T-helper 2 cell treated with Interferon-gamma antibody and Interleukin-4, amounts not matched to agents 100 ng/mL and 5 ng/mL, for 36 hours (primary cell): ENCODE measurements around the gene CHD2. TPM values are rescaled to one million over a fixed set of nuclear protein-coding genes. Genes with fewer than 3 reads are reported as not detected.
"Not testable (repeated sequence)": the region's sequence is repeated elsewhere in the genome, so short reads cannot be mapped to it uniquely, and the experiment has no call there.

Experiments used
- intact Hi-C: fragments of 100-400 bp; cut with micrococcal nuclease; formaldehyde crosslinking; loops from one replicate; pipeline ENCODE4 v1.15.1; 2023
- total RNA-seq: library from RNA; stranded (reverse); gene quantifications from 2 replicates; pipeline ENCODE4 v1.2.3, GENCODE V29; 2022

The CHD2 gene
- total RNA-seq, 1 donor from 2014 or later, result 130 TPM

GRCh38 chr15:93060336-93061248 is 160.5 kb downstream of the CHD2 start:
- intact Hi-C loops, result no loop called here

DNA sequence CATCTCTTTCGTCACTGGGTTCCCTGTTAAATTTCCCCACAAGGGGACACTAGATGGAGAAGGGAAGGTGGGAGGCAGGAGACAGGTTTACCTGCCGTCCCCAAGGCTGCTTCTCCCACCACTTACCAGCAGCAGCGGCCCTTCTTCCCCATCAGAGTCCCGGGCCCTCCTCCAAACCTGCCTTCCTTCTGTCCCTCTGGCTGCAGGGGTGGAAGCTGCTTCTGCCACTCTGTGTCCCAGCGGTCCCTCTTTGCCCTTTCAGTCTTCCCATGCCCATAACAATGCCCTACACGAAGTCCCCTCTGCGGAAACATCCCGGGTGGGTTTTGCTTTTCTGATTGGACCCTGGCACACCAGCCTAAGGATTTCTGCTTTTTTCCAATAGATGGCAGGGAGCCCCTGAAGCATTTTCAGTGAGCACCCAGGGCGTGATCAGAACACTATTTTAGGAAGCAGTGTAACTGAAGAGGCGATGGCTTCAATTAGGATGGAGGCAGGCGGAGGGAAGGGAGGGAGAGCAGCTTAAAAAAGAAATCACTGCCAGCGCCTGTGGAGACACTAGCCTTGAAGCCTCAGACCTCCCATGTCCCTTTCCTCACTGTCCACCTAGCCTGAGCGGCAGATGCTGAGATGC is 162.6 kb downstream of the CHD2 start:
- intact Hi-C loops, result not testable (repeated sequence)

DNA sequence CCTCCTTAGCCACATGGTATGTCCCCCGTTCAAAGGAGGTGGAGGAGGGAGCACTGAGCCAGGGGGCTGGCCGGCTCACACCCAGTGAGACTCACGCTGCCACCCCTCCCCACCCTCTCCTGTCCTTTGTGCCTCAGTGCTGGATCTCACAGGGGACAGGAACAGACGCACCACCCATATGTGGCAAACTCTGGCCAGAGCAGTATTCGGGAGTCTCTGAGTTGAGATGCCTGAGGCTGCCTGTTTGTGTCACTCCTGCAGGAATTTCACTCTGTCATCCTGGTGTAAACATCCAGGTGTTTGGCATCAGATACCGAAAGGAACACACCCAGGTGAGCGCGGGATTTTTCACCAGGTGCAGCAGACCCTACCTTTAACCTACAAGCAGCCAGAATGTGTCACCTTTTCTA is 163.1 kb downstream of the CHD2 start:
- intact Hi-C loops, result no loop called here

DNA sequence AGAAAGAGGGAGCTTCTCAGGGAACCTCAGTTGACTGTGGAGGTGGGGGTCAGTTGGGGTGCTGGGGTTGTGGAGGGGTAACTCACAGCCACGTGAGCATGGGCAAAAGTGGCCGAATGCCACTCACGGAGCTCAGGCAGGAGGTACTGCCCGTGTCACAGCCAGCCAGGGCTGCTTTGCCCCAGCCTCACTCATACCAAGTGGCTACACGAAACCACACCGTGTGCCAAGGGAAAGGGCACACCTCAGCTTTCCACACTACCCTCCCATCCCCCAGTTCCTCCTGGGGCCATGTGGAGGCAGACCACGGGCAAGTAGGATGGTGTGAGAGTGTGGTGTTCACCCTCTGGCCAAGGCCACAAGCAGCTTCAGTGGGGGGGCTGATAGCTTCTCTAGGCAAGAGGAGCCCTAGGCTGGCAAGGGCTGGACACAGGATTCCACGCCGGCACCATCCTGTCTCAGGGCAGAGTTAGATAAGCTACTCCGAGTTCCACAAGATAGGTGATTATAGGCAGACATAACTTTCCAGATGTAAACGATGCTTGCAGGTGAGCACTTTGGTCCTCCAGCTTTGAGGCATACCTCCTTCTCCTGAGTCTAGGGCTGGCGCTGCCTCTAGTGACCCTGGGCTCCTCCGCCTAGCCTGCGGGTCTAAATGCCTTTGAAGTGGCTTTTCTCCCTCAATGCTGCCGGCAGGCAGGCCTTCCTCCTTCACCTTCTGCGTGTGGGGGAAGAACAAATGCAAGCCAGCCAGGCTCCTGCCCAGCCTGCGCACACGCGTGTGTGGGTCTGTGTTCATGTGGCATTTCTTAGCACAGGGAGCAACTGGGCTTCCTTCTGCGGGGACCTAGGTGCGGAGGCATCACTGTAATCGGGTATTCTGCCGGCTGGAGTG is 163.9 kb downstream of the CHD2 start:
- intact Hi-C loops, result no loop called here

- intact Hi-C loops, result no loop called here
Observed at GRCh38 chr15:93065641-93066045, 165.5 kb downstream of the CHD2 start.

DNA sequence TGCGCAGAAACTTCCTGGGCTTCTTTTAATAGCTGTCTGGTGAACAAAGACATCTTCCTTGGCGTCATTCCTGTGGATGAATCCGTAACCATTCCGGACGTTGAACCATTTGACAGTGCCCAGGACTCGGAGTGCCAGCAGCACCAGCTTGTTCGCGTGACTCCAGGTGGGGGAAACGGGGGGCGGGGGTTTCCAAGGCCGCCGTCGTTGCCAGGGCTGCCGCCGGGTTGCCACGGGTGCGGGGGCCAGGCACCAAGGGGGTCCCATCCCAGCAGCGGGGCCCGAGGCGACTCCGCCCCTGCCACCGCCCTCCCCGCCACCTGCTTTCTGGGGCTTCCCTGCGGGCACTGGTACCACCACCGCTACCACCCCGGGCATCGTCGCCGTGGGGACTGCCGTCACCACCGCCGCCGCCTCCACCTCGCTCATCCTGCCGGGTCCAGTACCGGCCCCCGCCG is 166.1 kb downstream of the CHD2 start:
- intact Hi-C loops, result no loop called here

DNA sequence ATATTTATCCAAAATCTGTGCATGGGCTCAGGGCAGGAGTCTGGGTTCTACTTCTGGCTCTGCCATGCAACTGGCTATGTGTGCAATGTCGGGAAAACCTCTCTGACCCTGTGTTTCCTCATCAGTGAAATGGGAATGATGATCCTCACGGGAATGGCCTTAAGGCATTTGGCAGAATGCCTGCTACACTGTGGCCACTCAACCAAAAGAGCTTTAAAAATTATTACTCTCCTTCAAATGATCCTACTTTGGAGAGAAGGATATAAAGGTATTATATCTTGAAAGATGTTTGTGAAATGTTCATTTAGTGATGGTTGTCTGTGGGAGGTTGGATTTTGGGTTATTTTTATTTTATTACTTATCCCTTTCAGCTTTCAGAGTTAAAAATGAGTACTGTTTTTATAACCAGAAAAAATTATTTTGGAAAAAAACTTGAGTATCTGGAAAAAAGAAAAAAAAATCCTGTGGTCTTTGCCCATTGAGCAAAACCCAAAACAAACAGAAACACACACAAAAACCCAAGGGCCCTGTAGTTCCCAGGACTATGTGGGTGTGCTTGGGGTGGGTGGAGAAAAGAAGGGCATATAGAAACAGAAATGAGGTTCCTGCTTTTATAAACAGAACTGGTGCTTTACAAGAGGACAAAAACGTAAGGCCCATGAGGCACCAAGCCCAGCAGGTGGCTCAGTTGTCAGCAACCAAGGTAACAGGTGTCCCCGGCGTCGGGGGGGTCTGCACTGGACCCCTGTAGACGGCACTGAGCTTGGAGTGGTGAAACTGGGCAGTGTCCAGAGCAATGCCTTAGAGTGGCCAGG is 166.9 kb downstream of the CHD2 start:
- intact Hi-C loops, result no loop called here

DNA sequence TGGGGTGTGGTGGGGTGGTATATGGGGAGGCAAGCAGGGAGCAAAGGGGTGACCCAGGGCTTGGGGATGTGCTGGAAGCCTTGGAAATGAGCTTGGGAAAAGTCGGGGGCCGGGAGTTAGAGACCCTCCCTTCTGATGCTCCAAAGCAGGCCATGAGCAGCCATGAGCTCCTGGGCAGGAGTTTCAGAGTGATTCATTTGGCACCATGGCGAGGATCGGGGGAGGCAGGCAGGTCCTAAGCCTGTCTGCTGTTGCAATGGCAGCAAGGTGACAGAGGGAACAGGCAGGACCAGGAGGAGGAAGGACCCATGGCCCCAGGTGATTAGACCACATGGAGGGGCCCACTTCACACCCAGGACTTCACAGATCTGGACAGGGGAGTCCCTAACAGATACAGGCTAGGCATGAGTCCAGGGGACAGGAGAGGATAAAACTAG is 167.5 kb downstream of the CHD2 start:
- intact Hi-C loops, result no loop called here

GRCh38 chr15:93068581-93069199 is 168.6 kb downstream of the CHD2 start:
- intact Hi-C loops, result no loop called here

DNA sequence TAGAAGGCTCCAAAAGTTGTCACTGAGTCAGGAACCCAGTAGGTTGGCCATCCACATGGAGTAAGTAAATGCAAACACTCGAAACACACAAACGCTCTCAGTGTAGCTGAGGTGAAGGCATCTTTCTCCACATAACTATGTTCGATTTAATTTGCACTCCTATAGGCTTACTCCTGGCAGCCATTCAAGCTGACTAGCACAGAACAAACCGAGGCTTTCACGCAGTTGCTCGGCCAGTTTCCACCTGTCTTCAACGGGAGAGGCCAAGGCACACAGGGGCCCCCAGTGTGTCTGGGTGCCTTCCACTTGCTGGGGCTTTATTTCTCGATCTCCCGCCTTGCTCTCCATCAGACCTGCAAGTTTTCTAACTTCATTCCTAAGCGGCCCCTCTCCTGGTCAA is 170.0 kb downstream of the CHD2 start:
- intact Hi-C loops, result no loop called here

DNA sequence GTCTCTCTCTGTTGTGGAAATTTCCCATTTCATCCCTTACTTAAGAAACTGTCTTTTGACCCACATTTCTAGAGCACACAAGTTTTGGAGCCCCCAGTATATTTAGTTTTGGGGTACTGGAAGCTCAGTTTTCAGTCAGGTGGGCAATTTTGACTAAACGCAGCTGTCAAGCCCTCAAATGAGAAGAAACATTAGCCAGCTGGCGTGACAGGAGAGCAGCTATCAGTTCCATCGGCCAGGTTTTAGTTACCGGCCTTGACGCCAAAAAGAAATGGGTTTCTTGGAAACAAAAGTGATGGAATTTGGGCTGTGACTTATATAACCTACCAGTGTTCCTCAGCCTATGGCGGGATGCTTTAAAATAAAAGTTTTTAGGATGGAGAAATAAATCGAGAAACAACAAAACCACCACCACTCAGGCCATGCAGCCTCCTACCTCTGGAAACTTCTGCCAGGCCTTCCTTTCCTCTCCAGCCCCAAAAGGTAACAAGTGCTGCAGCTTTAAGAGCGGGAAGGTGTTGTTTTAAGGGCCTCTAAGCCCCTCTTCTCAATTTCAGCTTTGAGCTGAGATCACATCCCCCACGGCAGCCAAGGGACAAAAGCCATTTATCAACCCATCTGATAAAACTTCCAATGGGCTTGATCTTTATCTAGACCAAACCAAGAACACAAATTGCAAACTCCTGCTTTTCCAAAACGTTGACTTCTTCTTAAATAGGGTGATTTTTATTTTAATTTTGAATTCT is 170.6 kb downstream of the CHD2 start:
- intact Hi-C loops, result no loop called here

- intact Hi-C loops, result no loop called here
Observed at GRCh38 chr15:93071469-93071936, 171.4 kb downstream of the CHD2 start.

- intact Hi-C loops, result no loop called here
Observed at GRCh38 chr15:93072011-93072410, 171.9 kb downstream of the CHD2 start.

DNA sequence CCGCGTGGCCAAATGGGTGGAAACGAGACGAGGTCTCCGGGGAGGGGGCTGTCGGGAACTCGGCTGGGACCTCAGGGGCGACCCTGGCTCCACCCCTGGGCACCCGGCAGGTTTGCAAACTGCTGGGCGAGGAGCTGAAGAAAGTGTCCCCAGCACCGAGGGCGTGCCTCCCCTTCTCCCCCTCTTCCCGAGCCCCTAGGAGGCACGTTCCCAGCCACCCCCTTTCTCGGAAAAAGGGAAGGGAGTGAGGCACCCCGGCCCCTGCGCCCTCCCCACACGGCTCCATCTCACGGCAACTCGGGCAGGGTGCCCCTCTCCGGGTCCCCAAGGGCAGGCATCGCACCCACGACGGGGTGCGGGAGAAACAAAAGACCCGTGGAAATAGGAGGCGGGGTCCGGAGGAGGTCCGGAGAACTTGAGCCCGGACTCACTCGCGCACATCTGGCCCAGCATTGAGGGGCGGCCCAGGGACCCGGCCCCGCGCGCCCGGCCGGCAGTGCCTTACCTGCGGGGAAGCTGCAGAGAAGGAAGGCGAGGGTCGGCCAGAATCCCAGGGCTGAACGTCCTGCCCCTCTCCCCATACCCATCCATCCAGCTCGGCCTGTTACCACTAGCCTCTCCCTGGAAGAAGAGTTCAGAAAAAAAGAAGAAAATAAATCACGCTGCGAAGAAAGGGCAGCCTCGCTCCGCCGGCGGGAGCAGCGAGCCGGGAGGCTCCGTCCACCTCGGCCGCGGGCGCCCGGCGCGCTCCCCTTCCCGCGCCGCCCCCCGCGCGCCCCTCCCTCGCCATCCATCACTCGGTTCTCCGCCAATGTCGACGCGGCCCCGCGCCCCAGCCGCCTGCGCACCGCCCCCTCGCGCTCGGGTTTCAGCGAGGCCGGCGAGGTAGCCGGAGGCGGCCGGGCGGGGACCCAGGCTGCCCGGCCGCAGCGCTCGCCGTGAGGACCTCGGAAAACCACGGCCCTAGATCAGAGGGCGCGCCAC is 172.6 kb downstream of the CHD2 start:
- intact Hi-C loops, result no loop called here

DNA sequence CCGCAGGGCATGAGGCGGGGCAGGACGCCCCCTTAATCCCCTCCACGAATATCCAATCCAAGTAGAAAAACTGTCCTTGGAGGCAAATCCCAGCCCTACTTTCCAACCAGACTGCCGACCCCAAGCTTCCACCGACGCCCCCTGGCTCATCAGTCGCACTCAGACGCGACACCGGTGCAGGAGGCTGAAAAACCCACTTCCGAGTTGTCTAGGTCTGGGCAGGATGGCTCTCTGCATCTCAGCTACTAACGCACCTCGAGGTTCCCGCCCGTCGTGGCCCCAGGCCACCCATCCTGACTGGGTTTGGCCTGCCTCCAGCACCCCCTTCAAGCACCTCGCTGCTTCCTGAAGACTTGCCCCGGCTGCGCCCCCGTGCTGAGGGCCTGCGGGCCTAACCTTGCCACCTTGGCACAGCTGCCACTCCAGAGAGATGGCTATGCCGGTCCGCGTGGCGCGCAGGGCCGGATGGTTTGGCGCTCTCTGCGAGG is 173.4 kb downstream of the CHD2 start:
- intact Hi-C loops, result no loop called here

DNA sequence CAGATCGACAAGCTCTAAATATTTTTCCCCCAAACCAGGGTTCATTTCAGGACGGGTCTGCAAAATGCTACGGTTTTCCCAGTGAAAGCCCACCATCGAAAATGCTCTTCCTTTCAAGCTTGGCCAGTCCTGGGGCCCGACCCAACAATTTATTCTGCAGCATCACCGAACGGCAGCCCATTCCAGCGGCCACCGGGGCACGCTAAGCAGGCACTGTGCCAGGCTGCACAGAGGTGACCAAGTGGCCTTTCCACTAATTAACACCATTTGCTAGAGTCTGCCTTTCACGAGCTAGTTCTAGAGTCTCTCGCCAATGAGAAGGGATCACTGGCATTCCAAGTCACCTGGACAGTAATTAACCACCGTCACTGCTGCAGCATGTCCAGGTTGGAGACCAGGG is 174.5 kb downstream of the CHD2 start:
- intact Hi-C loops, result no loop called here

DNA sequence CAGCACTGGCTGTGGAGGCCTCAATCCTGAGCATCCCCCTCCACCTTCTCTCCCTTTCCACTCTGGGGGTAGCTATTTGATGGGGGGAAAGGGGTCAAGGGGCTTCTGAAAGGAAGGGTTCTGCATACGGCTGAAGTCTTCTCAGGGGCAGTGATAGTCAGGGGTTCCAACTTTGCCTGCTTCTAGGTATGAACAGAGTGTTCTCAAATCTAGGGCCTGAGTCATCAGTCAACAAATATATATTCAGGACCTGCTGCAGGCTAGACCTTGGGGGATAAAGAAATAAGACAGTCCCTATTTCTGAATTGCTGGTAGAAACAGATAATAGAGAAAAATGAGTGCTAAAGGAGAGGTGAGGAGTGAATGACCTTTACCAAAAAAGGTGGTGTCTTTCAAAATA is 176.1 kb downstream of the CHD2 start:
- intact Hi-C loops, result no loop called here

GRCh38 chr15:93076875-93077274 is 176.8 kb downstream of the CHD2 start:
- intact Hi-C loops, result no loop called here
